ENCODE results near the gene YBX1.

YBX1 gene

DNA sequence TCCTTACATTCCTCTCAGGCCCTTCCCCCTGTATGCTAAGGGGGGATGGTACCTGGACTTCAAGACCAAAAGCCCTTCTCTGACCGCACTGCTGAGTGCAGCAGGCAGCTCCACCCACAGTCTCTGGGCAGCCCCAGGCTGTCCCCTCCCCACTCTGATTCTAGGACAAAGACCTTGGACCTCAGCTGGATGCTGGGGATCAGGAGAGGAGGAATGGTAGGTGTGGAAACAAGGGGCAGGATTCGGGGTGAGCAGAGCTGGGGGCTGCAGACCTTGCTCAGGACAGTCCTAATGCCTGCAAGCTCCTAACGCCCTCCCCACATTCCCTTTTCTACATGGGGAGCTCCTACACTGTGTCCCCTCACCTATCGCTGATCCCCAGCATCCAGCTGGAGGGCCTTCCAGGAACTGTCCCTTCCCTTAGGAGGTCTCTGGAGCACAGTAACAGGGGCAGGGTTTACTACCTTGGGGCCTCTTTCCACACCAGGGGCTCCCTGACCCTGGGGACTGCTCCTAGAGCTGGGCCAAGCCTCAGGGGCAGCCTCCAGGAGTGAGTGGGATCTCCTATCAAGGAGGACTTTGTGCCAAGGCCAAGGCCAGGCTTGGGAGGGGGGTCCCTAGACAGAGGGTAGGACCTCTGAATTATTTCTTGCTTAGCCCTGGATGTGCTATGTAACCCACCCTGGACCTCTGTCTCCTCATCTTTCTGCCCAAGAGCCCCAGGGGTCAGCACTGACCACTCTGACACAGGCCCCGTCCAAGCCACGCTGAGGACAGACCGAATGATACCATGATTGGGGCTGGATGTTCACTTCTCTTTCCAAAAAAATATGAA, 52.2 kb downstream of the YBX1 start:
- no peak for DNase-seq (ENCODE audit: low read depth in 3 of 3)

DNA sequence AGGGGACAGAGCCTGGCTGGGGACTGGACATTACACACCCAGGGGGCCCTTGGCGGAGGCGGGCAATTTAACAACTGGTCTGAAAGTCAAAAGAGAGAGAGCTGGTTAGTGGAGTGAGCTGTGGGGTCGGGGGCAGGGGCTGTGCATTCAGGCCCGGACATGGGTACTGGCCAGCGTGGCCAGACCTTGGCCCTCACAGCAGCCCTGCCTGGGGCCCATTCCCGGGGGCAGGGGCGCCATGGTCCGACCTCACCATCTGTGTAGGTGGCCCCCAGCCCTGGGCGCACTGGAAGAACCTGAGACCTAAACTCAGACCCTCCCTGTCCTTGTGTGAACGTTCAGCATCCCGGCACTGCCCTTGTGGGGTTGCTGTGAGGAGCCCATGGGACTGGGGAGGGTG, 52.8 kb downstream of the YBX1 start:
- no peak for DNase-seq (ENCODE audit: low read depth in 3 of 3)

DNA sequence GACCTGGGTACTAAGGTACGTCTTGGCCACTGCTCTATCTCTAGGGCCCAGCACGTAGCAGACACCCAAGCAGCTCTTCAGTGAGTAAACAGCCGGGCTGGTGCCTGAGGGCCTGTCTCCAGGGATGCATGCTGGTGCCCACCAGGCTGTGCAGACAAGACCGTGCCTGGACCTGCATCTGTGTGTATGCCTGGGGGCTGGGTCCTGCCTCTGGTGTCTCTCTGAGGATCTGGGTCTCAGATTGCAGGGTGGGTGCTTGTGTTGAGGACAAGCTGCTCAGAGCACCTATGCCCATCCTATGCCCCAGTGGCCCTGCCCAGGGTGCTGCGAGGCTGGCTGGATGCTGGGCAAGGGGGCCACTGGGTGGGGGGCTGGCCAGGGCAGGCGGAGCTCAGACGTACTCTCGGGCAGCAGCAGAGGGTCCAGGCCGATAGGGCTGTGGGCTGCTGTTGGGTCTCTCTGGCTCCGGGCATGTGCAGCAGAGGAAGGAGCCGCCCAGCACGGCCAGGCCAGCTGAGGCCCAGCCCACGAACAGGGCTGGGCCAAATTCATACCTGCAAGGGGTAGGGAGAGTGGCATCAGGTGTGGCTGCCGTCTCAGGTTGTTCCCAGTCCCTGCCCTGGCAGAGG, 53.4 kb downstream of the YBX1 start:
- no peak for DNase-seq (ENCODE audit: low read depth in 3 of 3)

DNA sequence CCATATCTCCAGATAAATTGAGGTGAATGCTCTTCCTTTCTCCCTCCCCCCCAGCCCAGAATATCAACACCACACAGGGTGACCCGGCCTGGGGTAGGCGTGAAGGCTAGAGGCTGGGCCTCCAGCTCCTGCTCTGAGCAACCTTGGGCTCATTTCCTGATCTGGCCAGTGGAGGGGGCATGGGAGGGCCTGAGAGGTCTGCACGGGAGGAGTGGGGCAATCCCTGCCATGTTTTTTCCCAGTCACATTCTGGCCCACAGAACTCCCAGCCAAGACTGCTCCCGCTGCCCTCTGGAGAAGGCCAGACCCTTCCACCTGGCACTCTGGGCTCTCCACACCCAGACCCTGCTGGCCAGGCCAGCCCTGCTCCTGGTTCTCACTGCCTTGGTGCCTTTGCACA, 53.9 kb downstream of the YBX1 start:
- no peak for DNase-seq (ENCODE audit: low read depth in 3 of 3)

DNA sequence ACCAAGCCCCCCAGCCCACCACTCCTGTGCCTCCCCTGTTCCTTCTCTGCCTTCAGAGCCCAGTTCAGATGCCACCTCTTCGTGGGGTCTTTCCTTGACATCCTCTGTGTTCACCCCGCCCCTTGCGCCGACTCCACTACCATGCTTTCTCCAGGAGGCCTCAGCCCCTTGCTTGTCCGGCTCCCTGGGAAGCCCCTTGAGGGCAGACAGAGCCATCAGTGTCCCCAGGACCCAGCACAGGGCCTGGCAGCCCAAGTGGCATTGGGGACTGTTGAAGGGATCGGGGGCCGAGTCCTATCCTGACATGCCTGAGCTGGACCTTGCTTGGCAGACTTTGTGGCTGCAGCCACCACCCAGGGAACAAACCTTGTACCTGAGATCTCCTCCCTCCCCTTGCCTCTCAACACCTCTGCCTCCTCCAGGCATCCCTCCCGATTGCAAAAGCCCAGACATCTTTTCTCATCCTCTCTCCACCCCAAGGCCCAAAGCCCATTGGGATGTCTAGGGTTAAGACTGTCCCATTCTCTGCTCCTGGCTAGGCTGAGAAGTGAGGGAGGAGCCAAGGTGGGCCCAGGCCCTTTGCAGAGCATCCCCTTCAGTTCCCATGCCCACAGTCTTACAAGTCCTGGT, 54.5 kb downstream of the YBX1 start:
- no peak for DNase-seq (ENCODE audit: low read depth in 3 of 3)

DNA sequence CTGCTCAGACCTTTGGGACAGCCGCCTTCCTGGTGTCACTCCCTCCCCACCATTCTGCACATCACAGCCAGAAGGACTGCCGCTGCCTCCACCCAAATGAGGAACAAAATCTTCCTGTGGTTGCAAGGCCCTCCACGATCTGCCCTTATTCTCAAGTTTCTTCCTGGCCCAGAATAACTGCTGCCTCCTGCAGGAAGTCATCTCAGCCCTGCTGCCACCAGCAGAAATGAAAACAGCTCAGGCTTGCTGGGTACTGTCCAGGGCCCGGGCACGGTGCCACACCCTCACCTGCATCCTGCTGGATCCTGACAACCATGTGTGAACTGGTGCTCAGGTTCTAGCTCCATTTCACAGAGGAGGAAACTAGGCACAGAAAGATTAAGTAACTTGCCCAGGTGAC, 55.0 kb downstream of the YBX1 start:
- DNase-seq (ENCODE audit: low read depth in 3 of 3), result no peak

DNA sequence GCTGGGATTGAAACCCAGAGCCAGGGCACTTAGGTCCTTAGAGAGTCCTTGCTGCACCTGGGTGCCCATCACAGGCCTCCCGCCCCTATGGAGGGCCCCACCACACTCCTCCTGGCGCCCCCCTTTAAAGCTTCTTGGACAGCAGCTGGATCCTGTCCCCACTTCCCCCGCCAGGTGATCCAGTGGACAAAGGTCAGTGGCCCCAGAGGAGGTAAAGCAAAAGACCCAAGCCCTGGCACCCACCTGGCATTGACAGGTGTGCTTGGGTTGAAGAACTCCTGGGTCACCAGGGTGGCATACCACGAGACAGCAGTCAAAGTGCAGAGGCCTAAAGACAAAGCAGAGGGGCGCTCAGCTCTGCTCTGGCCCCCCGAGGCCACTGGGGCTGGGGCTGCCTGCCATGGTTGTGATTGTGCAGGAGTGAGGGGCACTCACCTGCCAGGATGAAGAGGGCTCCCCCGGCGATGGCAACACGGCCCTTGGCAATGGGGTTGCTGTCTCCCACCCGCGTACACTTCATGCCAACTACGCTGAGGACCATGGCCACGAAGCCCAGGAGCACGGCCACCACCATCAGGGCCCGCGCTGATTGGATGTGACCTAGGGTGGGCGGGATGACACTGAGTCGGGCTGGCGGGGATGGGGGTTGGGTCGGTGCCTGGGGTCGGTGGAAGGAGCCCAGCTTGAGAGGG, 55.9 kb downstream of the YBX1 start:
- no peak for DNase-seq (ENCODE audit: low read depth in 3 of 3)

DNA sequence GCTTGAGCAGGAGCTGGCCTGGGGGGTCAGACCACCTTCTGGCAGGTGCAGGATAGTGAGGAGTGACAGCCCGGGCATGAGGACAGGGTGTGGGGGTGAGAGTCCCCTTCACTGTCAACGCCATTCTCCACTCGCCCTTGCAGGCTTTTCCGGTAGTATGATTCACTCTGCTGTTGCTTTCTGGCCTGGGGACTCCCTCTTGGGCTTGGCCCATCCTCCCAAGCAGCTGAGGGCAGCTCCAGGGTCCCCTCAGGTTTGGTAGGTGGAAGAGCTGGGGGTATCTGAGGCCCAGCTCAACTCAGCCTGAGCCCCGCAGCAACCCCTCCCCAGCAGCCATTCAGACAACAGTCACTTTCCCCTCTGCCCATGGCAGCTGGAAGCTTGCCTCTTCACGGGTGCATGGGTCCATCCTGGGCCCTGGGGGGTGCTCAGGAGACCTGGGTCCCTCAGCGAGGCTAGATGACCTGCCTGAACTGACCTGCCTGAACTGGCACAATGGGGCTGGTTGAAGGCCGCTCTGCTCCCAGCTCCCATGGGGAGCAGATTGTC, 56.5 kb downstream of the YBX1 start:
- DNase-seq (ENCODE audit: low read depth in 3 of 3), result no peak

DNA sequence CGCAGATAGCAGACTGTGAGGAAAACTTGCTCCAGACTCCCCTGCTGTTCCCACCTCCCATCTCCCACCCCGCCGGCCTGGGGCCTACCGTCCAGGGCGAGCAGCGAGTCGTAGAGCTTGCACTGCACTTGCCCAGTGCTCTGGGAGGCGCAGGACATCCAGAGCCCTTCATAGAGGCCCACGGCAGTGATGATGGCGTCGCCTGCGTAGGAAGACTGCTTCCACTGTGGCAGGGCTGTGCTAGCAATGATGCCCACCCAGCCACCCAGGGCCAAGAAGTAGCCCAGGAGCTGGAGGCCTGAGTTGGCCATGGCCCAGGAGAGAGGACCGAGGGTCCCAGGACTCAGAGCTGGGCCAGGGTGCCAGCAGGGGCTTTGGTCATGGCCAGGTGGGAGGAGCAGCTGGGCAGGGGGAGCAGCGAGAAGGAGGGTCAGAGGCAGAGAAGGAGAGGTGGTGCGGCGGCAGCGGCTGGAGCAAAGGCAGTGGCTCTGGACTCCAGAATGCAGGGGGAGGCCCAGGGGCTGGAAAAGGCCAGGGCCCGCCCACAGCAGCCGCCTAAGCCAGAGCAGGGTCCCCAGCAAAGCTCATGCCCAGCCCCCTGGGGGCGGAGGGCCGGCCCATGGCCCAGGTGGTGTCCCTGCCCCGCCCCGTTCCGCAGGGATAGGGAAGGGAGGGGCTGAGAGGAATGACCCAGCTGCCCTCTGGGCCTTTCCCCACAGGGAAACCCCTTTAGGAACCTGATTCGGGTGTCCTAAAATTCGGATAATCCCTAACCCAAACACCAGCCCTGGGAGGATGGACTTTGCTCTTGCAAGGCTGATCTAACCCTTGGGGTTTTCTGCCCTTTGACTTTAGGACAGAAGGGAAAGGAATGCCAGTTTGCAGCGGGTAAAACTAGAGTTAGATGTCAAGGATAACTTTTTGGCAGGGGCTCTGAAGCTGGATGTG, 57.8 kb downstream of the YBX1 start, which contains the start of gene CLDN19:
Gene CLDN19 (minus strand): TSS at position 484 of the 948 bp plus-strand sequence. CDS start 173 bp downstream, at position 311.
- no peak for DNase-seq (ENCODE audit: low read depth in 3 of 3)

DNA sequence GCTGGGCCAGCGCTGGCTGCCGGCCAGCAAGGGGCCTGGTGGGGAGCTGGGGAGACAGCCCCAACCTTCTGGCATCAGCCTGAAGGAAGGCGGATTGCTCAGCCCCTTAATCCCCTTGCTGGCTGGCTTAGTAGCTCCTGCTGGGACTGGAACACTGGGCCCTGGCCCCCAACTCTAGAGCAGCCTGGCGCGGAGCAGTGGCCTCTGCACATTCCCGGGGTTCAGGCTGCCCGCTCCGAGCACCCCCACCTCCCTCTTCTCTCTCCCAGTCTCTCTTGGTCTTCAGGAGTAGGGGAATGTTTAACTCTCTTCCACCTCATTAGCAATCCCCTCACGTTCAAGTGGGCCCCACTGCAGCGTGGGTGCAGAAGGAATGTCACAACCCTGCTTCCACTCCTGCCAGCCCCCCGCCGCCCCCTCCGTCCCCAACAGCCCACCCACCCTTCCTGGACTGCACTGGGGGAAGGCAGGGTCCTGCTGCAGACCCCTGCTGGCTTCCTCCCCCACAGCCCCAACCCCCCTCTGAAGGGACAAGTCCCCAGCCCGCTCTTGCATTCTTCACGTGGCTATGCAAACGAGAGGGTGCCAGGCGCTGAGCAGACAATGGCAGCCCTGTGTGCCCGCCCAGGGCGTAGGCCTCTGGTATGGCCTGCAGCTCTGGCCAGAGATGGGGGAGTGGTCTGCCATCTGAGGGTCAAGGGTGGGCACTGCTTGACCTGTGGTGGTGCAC, 58.8 kb downstream of the YBX1 start:
- DNase-seq (ENCODE audit: low read depth in 3 of 3), result no peak

DNA sequence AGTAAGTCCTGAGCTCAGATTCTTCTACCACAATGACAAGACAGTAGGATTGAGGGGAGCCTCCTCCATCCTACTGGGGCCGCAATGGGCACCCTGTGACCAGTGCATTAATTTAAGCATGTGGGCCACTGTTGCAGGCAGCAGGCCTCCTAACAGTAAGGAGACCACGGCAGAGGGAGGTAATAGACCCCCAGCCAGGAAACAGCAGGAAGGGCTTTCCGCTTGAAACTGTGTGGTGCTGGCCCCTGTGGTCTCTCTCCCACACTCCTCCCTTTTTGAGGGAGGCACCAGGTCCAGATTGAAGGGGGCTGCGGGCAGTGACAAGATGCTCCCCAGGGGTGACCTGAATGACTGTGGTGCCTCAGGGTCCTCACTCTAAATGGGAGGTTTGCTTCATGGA, 59.5 kb downstream of the YBX1 start:
- no peak for DNase-seq (ENCODE audit: low read depth in 3 of 3)

DNA sequence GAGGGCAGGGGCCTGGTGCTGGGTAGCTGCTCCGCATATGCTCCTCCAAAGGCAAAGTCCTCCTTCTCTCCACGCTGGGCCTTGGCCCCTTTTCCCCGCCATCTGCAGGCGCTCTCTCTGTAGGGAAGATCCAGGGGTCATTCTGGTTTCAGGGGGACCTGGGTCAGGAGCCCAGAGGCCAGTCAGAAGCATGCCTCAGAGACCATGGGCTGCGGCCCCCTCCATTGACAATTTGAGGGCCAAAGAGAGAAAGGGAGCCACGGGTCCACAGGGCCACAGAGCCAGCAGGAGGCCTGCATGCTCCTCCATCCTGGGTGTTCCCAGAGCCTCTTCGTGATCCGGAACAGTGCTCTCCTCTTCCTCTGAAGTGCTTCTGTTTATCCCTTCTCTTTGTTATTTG, 59.9 kb downstream of the YBX1 start:
- DNase-seq (ENCODE audit: low read depth in 3 of 3), result no peak

DNA sequence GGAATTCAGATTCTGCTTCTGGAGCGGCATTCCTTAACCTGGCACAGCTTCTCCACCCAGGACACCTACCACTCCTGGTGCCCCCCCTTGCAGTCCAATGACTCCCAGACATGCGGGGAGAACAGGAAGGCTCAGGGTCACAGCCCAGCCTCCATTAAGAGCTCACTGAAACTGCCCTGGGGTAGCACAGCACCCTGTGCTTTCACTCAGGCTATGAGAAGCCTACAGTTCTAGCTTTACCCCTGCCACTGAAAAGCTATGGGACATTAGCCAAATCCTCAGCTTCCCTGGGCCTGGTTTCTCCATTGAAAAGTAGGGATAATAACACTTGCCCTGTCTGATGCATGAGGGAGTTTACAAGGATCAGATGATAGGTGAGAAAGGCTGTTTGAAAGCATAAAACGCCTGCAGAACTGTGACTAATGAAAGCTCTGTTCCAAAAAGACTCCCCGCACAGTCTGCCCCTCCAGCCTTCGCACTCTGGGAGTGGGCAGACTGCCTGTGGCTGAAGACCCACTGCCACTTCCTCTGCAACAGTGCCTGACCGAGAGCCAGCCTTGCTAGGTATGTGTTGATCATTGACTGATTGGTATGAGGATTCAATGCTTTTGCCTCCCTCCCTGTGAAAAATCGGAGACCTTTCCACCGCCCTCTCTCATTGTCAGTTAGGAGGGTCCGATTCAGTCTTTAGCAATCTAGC, 60.5 kb downstream of the YBX1 start:
- no peak for DNase-seq (ENCODE audit: low read depth in 3 of 3)

DNA sequence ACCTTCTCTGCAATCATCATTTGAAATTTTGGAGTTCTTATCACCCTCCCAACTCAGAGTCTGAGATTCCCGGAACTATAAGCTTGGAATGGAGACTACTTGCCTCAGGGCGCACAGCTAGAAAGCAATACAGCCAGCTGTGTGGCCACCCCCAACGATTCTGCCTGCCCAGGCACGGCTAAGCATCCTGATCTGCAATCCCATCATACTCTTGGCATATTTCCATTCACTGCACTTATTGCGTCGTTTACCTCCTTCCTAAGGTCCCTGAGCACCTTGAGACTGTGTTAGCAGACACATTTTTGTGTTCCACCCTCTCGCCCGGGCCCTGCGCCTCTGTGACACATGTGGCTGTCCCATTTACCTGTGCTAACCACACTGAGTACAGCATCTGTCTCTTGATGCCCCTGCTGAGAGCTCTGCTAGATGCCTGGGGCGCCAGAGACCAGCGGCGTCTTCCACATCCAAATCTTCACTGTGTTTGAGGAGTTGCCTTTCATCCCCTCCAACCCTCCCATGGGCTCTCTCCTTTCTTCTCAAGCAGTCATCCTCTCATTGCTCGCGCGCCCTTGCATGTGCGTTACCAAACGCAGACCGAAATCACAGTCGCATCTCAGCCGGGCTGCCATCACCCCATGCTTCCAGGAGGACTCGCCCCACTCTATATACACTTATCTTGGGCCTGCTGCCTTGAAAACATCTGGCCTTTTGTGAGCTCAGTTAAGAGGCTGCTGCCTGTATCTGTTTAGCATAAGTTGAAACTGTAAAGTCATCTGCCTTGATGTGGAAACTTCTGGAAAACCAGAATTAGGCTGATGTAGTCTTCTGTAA, 61.3 kb downstream of the YBX1 start:
- DNase-seq (ENCODE audit: low read depth in 3 of 3), result no peak

DNA sequence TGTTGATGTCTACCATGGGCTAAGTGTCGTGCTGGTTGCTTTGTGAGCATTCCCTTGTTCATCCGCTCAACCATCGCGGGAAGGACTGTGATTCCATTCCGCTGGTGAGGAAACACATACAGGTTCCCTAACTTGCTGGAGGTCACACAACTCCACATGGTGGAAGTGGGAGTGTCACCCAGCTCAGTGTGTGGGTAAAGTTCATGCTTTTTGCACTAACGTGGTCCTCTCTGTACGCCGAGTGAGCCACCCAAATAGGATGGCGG, 61.9 kb downstream of the YBX1 start:
- no peak for DNase-seq (ENCODE audit: low read depth in 3 of 3)

DNA sequence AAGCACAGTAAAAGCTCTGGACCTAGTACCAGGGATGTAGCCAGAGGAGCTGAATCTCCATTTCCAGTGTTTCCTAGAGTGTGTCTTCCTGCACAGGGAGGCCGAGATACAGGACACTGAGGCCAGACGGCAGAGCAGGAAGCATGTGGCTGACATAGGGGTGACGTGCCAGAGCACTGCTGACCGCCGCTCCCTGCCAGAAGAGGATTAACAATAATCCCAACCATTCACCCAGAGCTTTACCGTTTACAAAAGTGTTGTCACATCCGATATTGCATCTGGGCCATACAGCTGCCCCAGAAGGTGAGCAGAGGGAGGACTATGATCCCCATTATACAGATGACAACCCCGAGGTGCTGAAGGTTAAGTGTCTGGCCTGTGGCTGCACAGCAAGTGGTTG, 63.6 kb downstream of the YBX1 start:
- no peak for DNase-seq (ENCODE audit: low read depth in 3 of 3)

DNA sequence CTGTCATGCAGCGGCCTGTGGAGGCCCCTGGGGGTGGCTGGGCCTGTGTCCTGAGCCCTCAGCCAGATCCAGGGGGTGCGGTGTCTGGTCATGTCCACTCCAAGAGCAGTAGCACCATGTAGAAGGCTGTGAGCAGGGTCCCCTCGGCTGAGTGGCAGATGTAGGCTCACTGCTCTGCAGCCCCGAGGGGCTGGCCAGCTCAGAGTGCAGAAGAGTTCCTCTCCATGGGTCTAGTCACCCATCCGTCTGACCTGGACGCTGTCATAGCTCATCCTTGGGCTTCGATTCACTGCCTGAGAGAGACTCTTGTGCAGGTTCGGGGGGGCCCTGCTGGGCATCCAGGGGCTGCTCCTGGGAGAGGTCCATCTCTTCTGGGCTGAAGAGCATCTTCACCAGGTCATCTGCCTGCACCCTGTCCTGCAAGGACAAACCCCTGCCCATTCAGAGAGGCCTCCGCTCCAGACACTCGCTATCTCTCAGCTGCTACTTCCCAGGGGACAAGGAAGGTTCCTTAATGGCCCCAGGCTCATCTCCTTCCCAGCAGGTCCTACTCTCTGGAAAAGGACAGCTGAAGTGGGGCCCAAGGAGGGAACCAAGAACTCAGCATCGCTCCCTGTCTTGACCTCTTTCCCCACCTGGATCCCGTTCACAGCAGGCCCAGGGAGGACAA, 64.4 kb downstream of the YBX1 start:
- no peak for DNase-seq (ENCODE audit: low read depth in 3 of 3)

DNA sequence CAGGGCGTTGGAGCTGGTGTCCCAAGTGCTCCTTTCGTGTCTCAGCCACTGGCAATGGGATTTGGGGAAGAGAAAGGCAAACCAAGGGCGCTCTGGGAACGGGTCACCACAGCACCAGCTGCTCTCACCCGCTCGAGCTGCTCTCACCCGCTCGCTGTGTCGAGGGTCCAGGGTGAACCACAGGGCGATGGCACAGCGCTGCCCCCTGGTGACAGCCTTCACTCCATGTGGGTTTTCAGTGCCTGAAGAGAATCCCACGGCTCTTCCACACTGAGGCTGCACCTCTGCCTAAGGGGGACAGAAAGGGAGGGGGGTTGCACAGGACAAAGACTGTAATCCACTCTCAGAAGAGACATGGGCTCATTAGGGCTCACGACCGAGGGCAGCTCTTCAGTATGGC, 64.9 kb downstream of the YBX1 start:
- DNase-seq (ENCODE audit: low read depth in 3 of 3), result no peak
